Endothelial cell of umbilical vein (primary cell): ENCODE results near the gene RBM33. TPM values are rescaled to one million over a fixed set of nuclear protein-coding genes. Genes with fewer than 3 reads are reported as not detected.

Source experiments
- BruUV-seq: library from RNA; stranded (reverse); fragments of 400-500 nt; replicated peaks from 2 replicates; lab custom pipeline; 2021; lab: Mats Ljungman, UMichigan
- CTCF ChIA-PET: fragments of 300-600, 350-600 bp; sonication (Branson Sonifier 250); formaldehyde crosslinking; loops from one replicate; lab custom pipeline; 2021; ENCODE audit warnings: antibody characterized with exemption, inconsistent platforms; lab: Charles Lee
- POLR2A ChIA-PET: fragments of 300-600, 350-600 bp; sonication (Branson Sonifier 250); formaldehyde crosslinking; loops from one replicate; lab custom pipeline; 2021; ENCODE audit warnings: antibody characterized with exemption, inconsistent platforms; lab: Charles Lee
- DNase-seq: peaks from one replicate; pipeline ENCODE4 v3.0.0-alpha.2; 2011; ENCODE audit warnings: low read depth, low spot score
- FAIRE-seq: peaks from 2 replicates; lab custom pipeline; 2011; peaks lifted over from hg19 to GRCh38; lab: Jason Lieb, UNC
- H2AFZ ChIP-seq: 2 replicates; pipeline ENCODE4 v1.6.0; 2012; ENCODE audit warnings: low read depth, low read length, control low read depth, inconsistent platforms
- H3K27ac ChIP-seq: 2 replicates; pipeline ENCODE4 v1.5.1; 2011; ENCODE audit warnings: low read depth, mild to moderate bottlenecking, control low read depth, low read length, moderate library complexity; ENCODE audit not compliant: insufficient read depth
- H3K27me3 ChIP-seq, 2 experiments: 2 replicates each; pipeline versions ENCODE4 v1.6.0 to v1.6.1; 2011; ENCODE audit warnings: low read length in 2 of 2, mixed read lengths in 1 of 2; ENCODE audit not compliant: control insufficient read depth in 2 of 2, insufficient read depth in 2 of 2
- H3K36me3 ChIP-seq, 2 experiments: 2 replicates in 1 of 2; 3 replicates in 1 of 2; pipeline ENCODE4 v1.5.1; 2011; ENCODE audit warnings: low read length in 2 of 2, mild to moderate bottlenecking in 1 of 2, moderate library complexity in 1 of 2; ENCODE audit not compliant: control insufficient read depth in 2 of 2, insufficient read depth in 2 of 2; ENCODE audit errors: extremely low read depth in 1 of 2
- H3K4me1 ChIP-seq: 3 replicates; pipeline ENCODE4 v1.5.1; 2011; ENCODE audit warnings: mild to moderate bottlenecking, low read length; ENCODE audit not compliant: control insufficient read depth, insufficient read depth; ENCODE audit errors: extremely low read depth
- H3K4me2 ChIP-seq: 2 replicates; pipeline ENCODE4 v1.6.1; 2011; ENCODE audit warnings: low read length, control low read depth, mixed read lengths; ENCODE audit not compliant: insufficient read depth
- H3K4me3 ChIP-seq, 3 experiments: fragments of 200-600 bp in 1 of 3; sonication (generic), shearing (Covaris generic) in 1 of 3; replicated peaks in 1 of 3; 2 replicates each; pipeline ENCODE4 v1.5.1; 2011 to 2016; ENCODE audit warnings: control low read depth in 3 of 3, low read length in 3 of 3, mild to moderate bottlenecking in 2 of 3, inconsistent platforms in 1 of 3, low read depth in 1 of 3, moderate library complexity in 1 of 3; ENCODE audit not compliant: insufficient read depth in 1 of 3
- H3K79me2 ChIP-seq: 2 replicates; pipeline ENCODE4 v1.6.0; 2012; ENCODE audit warnings: low read length, inconsistent platforms; ENCODE audit not compliant: control insufficient read depth, insufficient read depth
- H3K9ac ChIP-seq: replicated peaks from 2 replicates; pipeline ENCODE3; 2011; ENCODE audit warnings: low read length, control low read depth; ENCODE audit not compliant: insufficient read depth; ENCODE audit errors: extremely low read depth
- H3K9me1 ChIP-seq: replicated peaks from 3 replicates; pipeline ENCODE4 v1.6.0; 2011; ENCODE audit warnings: mild to moderate bottlenecking, low read length; ENCODE audit not compliant: control insufficient read depth, insufficient read depth; ENCODE audit errors: extremely low read depth
- H3K9me3 ChIP-seq: replicated peaks from 2 replicates; pipeline ENCODE4 v1.5.1; 2012; ENCODE audit warnings: low read length, inconsistent platforms; ENCODE audit not compliant: control insufficient read depth, insufficient read depth
- H4K20me1 ChIP-seq: replicated peaks from 2 replicates; pipeline ENCODE3; 2011; ENCODE audit warnings: mild to moderate bottlenecking, low read length; ENCODE audit not compliant: control insufficient read depth, insufficient read depth; ENCODE audit errors: extremely low read depth
- CTCF ChIP-seq, 2 donors: IDR thresholded peaks; 1 replicate in 1 of 2; 2 replicates in 1 of 2; pipeline ENCODE4 v1.5.1; 2011; ENCODE audit warnings: low read length in 2 of 2, mild to moderate bottlenecking in 2 of 2, moderate library complexity in 2 of 2, control low read depth in 1 of 2, inconsistent platforms in 1 of 2, low read depth in 1 of 2; ENCODE audit not compliant: insufficient read depth in 1 of 2; ENCODE audit errors: extremely low read depth in 1 of 2
- EZH2 ChIP-seq: IDR thresholded peaks from 2 replicates; pipeline ENCODE4 v1.6.1; 2012; ENCODE audit warnings: borderline replicate concordance, low read depth, mild to moderate bottlenecking, moderate library complexity, low read length, inconsistent platforms; ENCODE audit not compliant: severe bottlenecking
- FOS ChIP-seq: IDR thresholded peaks from 2 replicates; pipeline ENCODE4 v1.6.1; 2011; ENCODE audit warnings: mild to moderate bottlenecking, low read length, moderate library complexity, borderline replicate concordance; ENCODE audit not compliant: insufficient read depth
- GATA2 ChIP-seq: IDR thresholded peaks from 2 replicates; pipeline ENCODE4 v1.7.0; 2011; ENCODE audit warnings: low read depth, mild to moderate bottlenecking, moderate library complexity, mixed read lengths, low read length; ENCODE audit not compliant: insufficient read length, insufficient read depth
- JUN ChIP-seq: IDR thresholded peaks from 2 replicates; pipeline ENCODE4 v1.6.1; 2011; ENCODE audit warnings: borderline replicate concordance, low read depth; ENCODE audit not compliant: insufficient read length, insufficient read depth
- MAX ChIP-seq: IDR thresholded peaks from 2 replicates; pipeline ENCODE4 v1.6.1; 2011; ENCODE audit not compliant: insufficient read depth, insufficient read length
- MYC ChIP-seq: IDR thresholded peaks from one replicate; pipeline ENCODE4 v1.6.1; 2011; ENCODE audit warnings: mild to moderate bottlenecking, low read depth, low read length
- POLR2A ChIP-seq: IDR thresholded peaks from 2 replicates; pipeline ENCODE4 v1.6.1; 2012; ENCODE audit warnings: low read depth, mild to moderate bottlenecking, control low read depth, low read length
- POLR2AphosphoS5 ChIP-seq: IDR thresholded peaks from 2 replicates; pipeline ENCODE4 v1.6.1; 2012; ENCODE audit warnings: low read depth, mild to moderate bottlenecking, control low read depth, low read length, moderate library complexity; ENCODE audit not compliant: insufficient read depth
- dilution Hi-C: fragments of 300-500 bp; cut with MboI; formaldehyde crosslinking; loops from one replicate; pipeline ENCODE4 v1.15.0; 2019; ENCODE audit warnings: low sequenced_read_pairs; ENCODE audit not compliant: extremely low pct_ligation_motif_present
- intact Hi-C: fragments of 100-400 bp; cut with micrococcal nuclease; formaldehyde crosslinking; loops from one replicate; pipeline ENCODE4 v1.10.0; 2022
- polyA plus RNA-seq, 4 experiments: library from polyadenylated mRNA; depleted of rRNA in 3 of 4; stranded (reverse) in 3 of 4; unstranded in 1 of 4; fragments of >200 nt; gene quantifications; 2 replicates each; pipeline versions ENCODE4 v1.2.1 to v1.2.3, GENCODE V29; 2011 to 2012; ENCODE audit warnings: missing spikeins in 1 of 4
- total RNA-seq: library from RNA; stranded (reverse); gene quantifications from 2 replicates; pipeline ENCODE4 v1.2.3, GENCODE V29; 2021

RBM33 gene
- total and polyA plus RNA-seq, 2 donors (not counting 3 experiments of a cell fraction or from before 2014, with no cell fraction given) = 16.2 to 68.2 TPM

- Histone ChIP-seq H2AFZ (no peak overlapping the region), H3K27ac (no peak overlapping the region), H3K79me2 (no peaks in the 10 kb centered on the region), H4K20me1 (no peaks in the 10 kb centered on the region), H3K36me3 (no peaks in the 10 kb centered on the region), H3K9me1 (no peaks in the 10 kb centered on the region), H3K4me3 (no peak overlapping the region), H3K4me2 (no peak overlapping the region), H3K9me3 (no peaks in the 10 kb centered on the region), H3K4me1 (no peaks in the 10 kb centered on the region), H3K27me3 (peaks cover 0 to 2% of the 10 kb centered on the region in 2 experiments), H3K9ac (no peak overlapping the region)
- DNase-seq = no peak
- dilution Hi-C loops (no loop called here), intact Hi-C loops (no loop called here)
- ChIA-PET POLR2A (no interaction called here), CTCF (no interaction called here)
- no TSS peak for BruUV-seq
- FAIRE-seq = no peak
- TF ChIP-seq MYC = no peak
- TF ChIP-seq CTCF (IDR thresholded peaks at IDR 0.05; ENCODE audit: extremely low read depth in 1 of 2, insufficient read depth in 1 of 2, low read depth in 1 of 2, low read length in 2 of 2) = no peak
- TF ChIP-seq POLR2A = no peak
- no peak for TF ChIP-seq FOS
- no peak for TF ChIP-seq GATA2
- no peak for TF ChIP-seq JUN
- TF ChIP-seq EZH2 = no peak
- TF ChIP-seq POLR2AphosphoS5 = no peak
- TF ChIP-seq MAX = no peak
Measured at GRCh38 chr7:155829796-155830470, 185.5 kb downstream of the RBM33 start.

Other genes with a start within 250 kb of the RBM33 start
- not detected in 2 replicates for gene EN2, start 186.5 kb upstream of the RBM33 start, total RNA-seq
- gene EN2, start 186.5 kb upstream of the RBM33 start, polyA plus RNA-seq = not detected in 2 replicates
- gene CNPY1, start 98.1 kb upstream of the RBM33 start, total RNA-seq = not detected in 2 replicates
- gene CNPY1, start 98.1 kb upstream of the RBM33 start, polyA plus RNA-seq = not detected in 2 replicates
- 0.18 TPM in 1 of 2 replicates, not detected in the other for gene SHH, start 167.8 kb downstream of the RBM33 start, total RNA-seq
- gene SHH, start 167.8 kb downstream of the RBM33 start, polyA plus RNA-seq = not detected in 2 replicates